IPS-NIHi11 (cell line): ENCODE measurements around the gene RNASE13.
A peak's percentile ranks its signal among the peaks of the same experiment; 100 is the strongest.

Experiments used
- DNase-seq: peaks from one replicate; pipeline ENCODE4 v3.0.0; 2012; ENCODE audit warnings: mixed read lengths, low spot score

RNASE13 gene

GRCh38 chr14:21034707-21035106, at the start of gene RNASE13:
TSS of gene RNASE13 (minus strand) at chr14:21034807. CDS start at chr14:21034288, 519 bp downstream.
- no peak for DNase-seq

DNA sequence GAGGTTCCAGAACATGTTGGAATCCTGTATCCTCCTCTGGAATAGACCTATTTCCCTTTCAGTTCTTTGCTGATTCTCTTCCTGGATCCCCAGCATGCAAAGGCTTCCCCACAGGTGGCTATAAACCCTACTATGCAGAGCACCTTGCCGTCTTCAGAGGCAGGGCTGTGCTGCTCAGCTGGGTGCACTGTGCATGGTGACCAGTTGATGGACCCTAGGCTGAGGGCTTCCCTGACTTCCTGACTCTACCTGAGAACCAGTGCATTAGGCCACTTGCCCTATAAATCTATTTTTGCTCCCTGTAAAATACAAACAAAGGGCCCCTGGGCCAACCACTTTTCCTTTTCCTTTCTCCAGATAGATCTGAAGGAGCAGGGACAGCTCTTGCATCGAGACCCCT, 49.8 kb upstream of the RNASE13 start:
- DNase-seq: no peak

- no peak for DNase-seq
Observed at GRCh38 chr14:21083565-21084325, 49.1 kb upstream of the RNASE13 start.

DNA sequence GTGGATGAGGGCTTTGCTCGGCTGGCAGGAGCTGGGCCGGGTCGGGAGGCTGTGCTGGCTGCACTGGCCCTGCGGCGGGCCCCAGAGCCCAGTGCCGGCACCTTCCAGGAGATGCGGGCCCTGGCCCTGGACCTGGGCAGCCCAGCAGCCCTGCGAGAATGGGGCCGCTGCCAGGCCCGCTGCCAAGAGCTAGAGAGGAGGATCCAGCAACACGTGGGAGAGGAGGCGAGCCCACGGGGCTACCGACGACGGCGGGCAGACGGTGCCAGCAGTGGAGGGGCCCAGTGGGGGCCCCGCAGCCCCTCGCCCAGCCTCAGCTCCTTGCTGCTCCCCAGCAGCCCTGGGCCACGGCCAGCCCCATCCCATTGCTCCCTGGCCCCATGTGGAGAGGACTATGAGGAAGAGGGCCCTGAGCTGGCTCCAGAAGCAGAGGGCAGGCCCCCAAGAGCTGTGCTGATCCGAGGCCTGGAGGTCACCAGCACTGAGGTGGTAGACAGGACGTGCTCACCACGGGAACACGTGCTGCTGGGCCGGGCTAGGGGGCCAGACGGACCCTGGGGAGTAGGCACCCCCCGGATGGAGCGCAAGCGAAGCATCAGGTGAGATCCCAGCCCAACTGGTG, 47.0 kb upstream of the RNASE13 start:
- DNase-seq: no peak

DNA sequence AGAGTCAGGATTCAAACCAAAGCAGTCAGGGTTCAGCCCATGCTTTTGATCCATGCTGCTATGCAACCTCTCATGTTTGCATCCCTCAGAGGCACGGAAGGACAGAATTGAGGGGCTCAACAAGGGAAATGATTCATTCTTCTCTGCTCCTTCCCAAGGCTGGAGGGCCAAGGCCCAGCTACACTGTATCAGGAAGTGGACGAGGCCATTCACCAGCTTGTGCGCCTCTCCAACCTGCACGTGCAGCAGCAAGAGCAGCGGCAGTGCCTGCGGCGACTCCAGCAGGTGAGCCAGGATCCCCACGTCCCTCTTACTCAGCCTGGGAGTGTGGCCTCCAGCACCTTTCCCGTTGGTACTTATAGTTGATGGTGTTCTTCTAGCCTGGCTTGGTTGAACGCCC, 44.1 kb upstream of the RNASE13 start:
- DNase-seq: no peak

GRCh38 chr14:21078287-21078686, 43.7 kb upstream of the RNASE13 start:
- DNase-seq: no peak

- no peak for DNase-seq
Observed at GRCh38 chr14:21077672-21078071, 43.1 kb upstream of the RNASE13 start.

- no peak for DNase-seq
Observed at GRCh38 chr14:21075719-21076437, 41.3 kb upstream of the RNASE13 start.

- DNase-seq: no peak
Observed at GRCh38 chr14:21074398-21075272, 40.0 kb upstream of the RNASE13 start.

DNA sequence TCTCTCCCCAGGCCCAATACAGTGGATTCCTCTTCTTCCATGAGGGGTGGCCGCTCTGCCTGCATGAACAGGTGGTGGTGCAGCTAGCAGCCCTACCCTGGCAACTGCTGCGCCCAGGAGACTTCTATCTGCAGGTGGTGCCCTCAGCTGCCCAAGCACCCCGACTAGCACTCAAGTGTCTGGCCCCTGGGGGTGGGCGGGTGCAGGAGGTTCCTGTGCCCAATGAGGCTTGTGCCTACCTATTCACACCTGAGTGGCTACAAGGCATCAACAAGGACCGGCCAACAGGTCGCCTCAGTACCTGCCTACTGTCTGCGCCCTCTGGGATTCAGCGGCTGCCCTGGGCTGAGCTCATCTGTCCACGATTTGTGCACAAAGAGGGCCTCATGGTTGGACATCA, 39.3 kb upstream of the RNASE13 start:
- no peak for DNase-seq

GRCh38 chr14:21072781-21073339, 38.3 kb upstream of the RNASE13 start:
- no peak for DNase-seq

DNA sequence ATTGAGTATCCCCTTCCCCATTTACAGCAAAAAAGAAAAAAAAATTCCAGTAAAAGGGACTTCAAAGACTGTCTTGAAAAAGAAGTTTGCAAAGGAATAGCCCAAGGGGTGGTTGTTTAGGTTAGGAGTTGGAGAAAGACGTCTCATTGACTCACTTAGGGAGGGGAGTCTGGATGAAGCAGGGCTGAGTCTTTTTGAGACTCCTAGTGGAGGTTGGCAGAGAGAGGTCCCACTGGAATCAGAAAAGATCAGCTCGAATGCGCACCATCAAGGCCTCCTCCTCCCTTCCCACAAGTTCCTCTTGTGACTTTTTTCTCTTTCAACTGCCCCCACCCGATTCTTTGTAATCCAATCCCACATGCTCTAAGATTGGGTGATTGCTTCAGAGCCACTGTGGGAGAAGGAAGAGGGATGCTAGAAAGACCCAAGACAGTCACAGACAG, 37.4 kb upstream of the RNASE13 start:
- DNase-seq: no peak

- peak; percentile 90 for DNase-seq
Observed at GRCh38 chr14:21071225-21072030, 36.8 kb upstream of the RNASE13 start.

GRCh38 chr14:21070610-21071224, 36.1 kb upstream of the RNASE13 start:
- DNase-seq: peak; percentile 72

- DNase-seq: peak; percentile 74
Observed at GRCh38 chr14:21070083-21070609, 35.5 kb upstream of the RNASE13 start, which contains the start of gene ARHGEF40. TSS of gene ARHGEF40 (plus strand) at chr14:21070304. CDS start at chr14:21070397, 93 bp downstream.

DNA sequence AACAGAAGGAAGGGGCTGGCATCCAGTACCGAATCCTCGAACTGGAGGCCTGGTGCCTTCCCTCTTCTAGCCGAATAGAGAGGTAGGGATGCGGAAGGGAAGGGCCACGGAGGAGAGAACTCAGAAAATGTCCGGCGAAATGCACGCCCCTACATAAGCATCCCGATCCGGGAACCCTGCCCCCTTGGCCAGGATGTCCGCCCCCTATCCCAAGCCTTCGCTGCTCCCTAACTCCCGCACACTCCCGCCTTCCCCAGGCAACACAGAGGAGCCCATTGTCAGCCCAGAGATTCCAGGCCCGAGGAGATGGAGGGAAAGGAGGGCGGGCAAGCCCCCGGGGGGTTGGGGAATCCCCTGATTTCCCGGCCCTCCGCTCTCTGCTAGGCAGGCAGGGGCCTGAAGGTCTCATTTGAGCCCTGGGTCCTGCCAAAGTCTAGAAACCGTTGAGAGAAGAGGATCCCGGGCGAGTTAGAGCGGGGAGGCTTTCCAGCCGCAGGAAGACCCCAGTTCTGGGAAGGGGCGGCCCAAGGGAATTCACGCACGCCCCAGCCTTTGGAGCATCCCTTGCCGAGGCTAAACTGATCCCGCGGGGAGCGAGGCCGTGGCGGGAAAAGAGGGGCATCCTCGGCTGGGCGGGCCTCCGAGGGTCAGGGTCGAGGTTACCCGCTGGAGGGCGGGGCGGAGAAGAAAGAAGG, 34.9 kb upstream of the RNASE13 start:
- DNase-seq: peak; percentile 67

- peak; percentile 49 for DNase-seq
Observed at GRCh38 chr14:21068521-21069387, 34.1 kb upstream of the RNASE13 start.

GRCh38 chr14:21066882-21067502, 32.4 kb upstream of the RNASE13 start:
- DNase-seq: peak; percentile 40
